K562 (cell line): ENCODE measurements around the gene LIX1L. TPM values are rescaled to one million over a fixed set of nuclear protein-coding genes. Genes with fewer than 3 reads are reported as not detected.
A peak's percentile ranks its signal among the peaks of the same experiment; 100 is the strongest.

Experiments
- ATF7 ChIP-seq: fragments of 450-650 bp; IDR thresholded peaks from 2 replicates; pipeline ENCODE4 v1.7.1; 2014; ENCODE audit warnings: mild to moderate bottlenecking, moderate library complexity
- BCLAF1 ChIP-seq, 2 experiments: fragments of 450-650 bp in 1 of 2; IDR thresholded peaks; 2 replicates each; pipeline ENCODE4 v1.6.1; 2011 to 2017; ENCODE audit warnings: low read depth in 2 of 2, antibody characterized with exemption in 1 of 2, borderline replicate concordance in 1 of 2, low read length in 1 of 2, mild to moderate bottlenecking in 1 of 2, mixed read lengths in 1 of 2; ENCODE audit not compliant: control insufficient read depth in 1 of 2
- GABPB1 ChIP-seq: sonication (generic); formaldehyde crosslinking; IDR thresholded peaks from 2 replicates; pipeline ENCODE4 v1.8.0; 2022; ENCODE audit warnings: mild to moderate bottlenecking, missing genetic modification reagents
- MEF2A ChIP-seq: IDR thresholded peaks from 2 replicates; pipeline ENCODE4 v1.6.1; 2011; ENCODE audit warnings: low read depth, mild to moderate bottlenecking, low read length, moderate library complexity; ENCODE audit not compliant: control insufficient read depth
- MEIS2 ChIP-seq: fragments of 450-650 bp; IDR thresholded peaks from 2 replicates; pipeline ENCODE4 v1.6.1; 2014; ENCODE audit warnings: mild to moderate bottlenecking; ENCODE audit not compliant: partially characterized antibody
- NBN ChIP-seq: fragments of 450-650 bp; IDR thresholded peaks from 2 replicates; pipeline ENCODE4 v1.6.1; 2016; ENCODE audit warnings: low read depth, mild to moderate bottlenecking
- OTX1 ChIP-seq: fragments of 450-650 bp; formaldehyde crosslinking; IDR thresholded peaks from 2 replicates; pipeline ENCODE4 v1.4.0; 2022; ENCODE audit warnings: mild to moderate bottlenecking
- PBX2 ChIP-seq, 2 experiments: IDR thresholded peaks in 1 of 2; conservative IDR thresholded peaks in 1 of 2; 2 replicates each; pipeline ENCODE4 v1.6.1; 2016; ENCODE audit warnings: low read depth in 2 of 2, mild to moderate bottlenecking in 1 of 2, missing compliant biosample characterization in 1 of 2, missing genetic modification characterization in 1 of 2, moderate library complexity in 1 of 2
- RBM15 ChIP-seq: fragments of 200-400 bp; formaldehyde crosslinking; IDR thresholded peaks from 2 replicates; pipeline ENCODE4 v1.6.1; 2018; ENCODE audit warnings: mild to moderate bottlenecking, low read length, moderate library complexity; ENCODE audit not compliant: insufficient read depth
- SMAD1 ChIP-seq: fragments of 150-350 bp; IDR thresholded peaks from 2 replicates; pipeline ENCODE4 v1.6.1; 2014; ENCODE audit warnings: low read length, low read depth; ENCODE audit not compliant: partially characterized antibody
- TFE3 ChIP-seq: fragments of 450-650 bp; formaldehyde crosslinking; IDR thresholded peaks from 2 replicates; pipeline ENCODE4 v1.4.0; 2020; ENCODE audit warnings: mild to moderate bottlenecking, mixed read lengths
- USF2 ChIP-seq: sonication (generic); formaldehyde crosslinking; IDR thresholded peaks from 2 replicates; pipeline ENCODE4 v1.5.0; 2020; ENCODE audit warnings: missing genetic modification reagents
- ZBED1 ChIP-seq: IDR thresholded peaks from 2 replicates; pipeline ENCODE4 v1.6.1; 2014
- ZBTB8A ChIP-seq: fragments of 450-650 bp; IDR thresholded peaks from 2 replicates; pipeline ENCODE4 v1.6.1; 2018; ENCODE audit warnings: mild to moderate bottlenecking, moderate library complexity; ENCODE audit not compliant: partially characterized antibody
- ZFP1 ChIP-seq: fragments of 450-650 bp; formaldehyde crosslinking; IDR thresholded peaks from 2 replicates; pipeline ENCODE4 v1.4.0; 2020; ENCODE audit warnings: mild to moderate bottlenecking, mixed read lengths
- ZFP30 ChIP-seq: fragments of 250-450 bp; sonication (Bioruptor Pico); IDR thresholded peaks from 2 replicates; pipeline ENCODE4 v1.8.0; 2022; ENCODE audit warnings: moderate library complexity, mild to moderate bottlenecking, inconsistent platforms, borderline replicate concordance
- ZFP36 ChIP-seq: fragments of 150-350 bp; IDR thresholded peaks from 2 replicates; pipeline ENCODE4 v1.6.1; 2018; ENCODE audit warnings: low read length, low read depth; ENCODE audit not compliant: partially characterized antibody
- ZNF143 ChIP-seq: sonication (generic); formaldehyde crosslinking; IDR thresholded peaks from 2 replicates; pipeline ENCODE4 v1.9.0; 2022; ENCODE audit warnings: mild to moderate bottlenecking, missing genetic modification reagents
- ZNF253 ChIP-seq: fragments of 250-450 bp; sonication (Bioruptor Pico); conservative IDR thresholded peaks from 2 replicates; pipeline ENCODE4 v1.6.1; 2021; ENCODE audit warnings: mild to moderate bottlenecking
- polyA plus RNA-seq, 8 experiments: library from polyadenylated mRNA; depleted of rRNA in 4 of 8; stranded (reverse) in 5 of 8; unstranded in 3 of 8; fragments of >200 nt; fragmentation: Nextera tagmentation in 2 of 8; fragmentation: Illumina TruSeq in 1 of 8; extraction: Ambion mirVana in 2 of 8; extraction: Trizol in 1 of 8; gene quantifications; 2 replicates each; pipeline versions ENCODE4 v1.2.1 to v1.2.3, GENCODE V29; 2011 to 2014; ENCODE audit warnings: inconsistent platforms in 1 of 8, missing spikeins in 1 of 8
- total RNA-seq, 7 experiments: library from RNA; depleted of rRNA in 6 of 7; stranded (reverse); fragments of >200 nt in 6 of 7; fragmentation: Illumina TruSeq in 2 of 7; extraction: Trizol in 2 of 7; gene quantifications; 2 replicates each; pipeline versions ENCODE4 v1.2.1 to v1.2.3, GENCODE V29; 2011 to 2021; ENCODE audit warnings: low replicate concordance in 1 of 7

The LIX1L gene
- total and polyA plus RNA-seq, 9 of the 15 experiments (the other 6 are each of a cell fraction or from before 2014, with no cell fraction given), result 4.6 to 26.5 (median 12.5) TPM

GRCh38 chr1:145996433-145997015, 38.7 kb upstream of the LIX1L start, which contains the start of gene TXNIP (continued):
- TF ChIP-seq BCLAF1 (IDR thresholded peaks at IDR 0.05; ENCODE audit: borderline replicate concordance in 1 of 2, control insufficient read depth in 1 of 2, low read depth in 2 of 2, low read length in 1 of 2) (peak; percentile 94 to 100), SMAD1 (peak; percentile 100), ZNF253 (CRISPR knock-in tag) (no peak), TFE3 (peak; percentile 64), ZBTB8A (no peak), NBN (0 out of 2 replicates have a peak, but pooled peaks have one; percentile 61), ZFP36 (peak; percentile 37), ZNF143 (CRISPR knock-in tag) (no peak), ZFP1 (CRISPR knock-in tag) (no peak), ZFP30 (CRISPR knock-in tag) (no peak), RBM15 (no peak), MEF2A (0 out of 2 replicates have a peak, but pooled peaks have one; percentile 37), USF2 (CRISPR knock-in tag) (no peak), ATF7 (peak; percentile 90), OTX1 (CRISPR knock-in tag) (no peak), ZBED1 (peak; percentile 41; the same call in 1 of the 2 replicates), PBX2 (CRISPR knock-in tag; IDR thresholded peaks at IDR 0.05; ENCODE audit: low read depth) (no peak), PBX2 (tag; conservative IDR thresholded peaks at IDR 0.05; ENCODE audit: low read depth) (no peak), GABPB1 (CRISPR knock-in tag) (peak; percentile 66; the same call in 1 of the 2 replicates), MEIS2 (no peak)
